DOHH2 (cell line): ENCODE data around the gene PGAP3.

Source experiments
- CTCF ChIP-seq: fragments of 200-600 bp; sonication (generic); IDR thresholded peaks from one replicate; pipeline ENCODE4 v1.5.1; 2014; ENCODE audit warnings: antibody characterized with exemption, mild to moderate bottlenecking, low read depth, low read length; ENCODE audit not compliant: poor library complexity, severe bottlenecking
- EZH2phosphoT487 ChIP-seq: fragments of 200-600 bp; sonication (generic); IDR thresholded peaks from 2 replicates; pipeline ENCODE4 v1.6.1; 2017; ENCODE audit warnings: borderline replicate concordance, mild to moderate bottlenecking, antibody characterized with exemption, low read length, moderate library complexity, mixed read lengths

- TF ChIP-seq CTCF (no peak), EZH2phosphoT487 (no peak)
Measured at GRCh38 chr17:39699818-39700147, 11.9 kb upstream of the PGAP3 start, which contains the start of gene ERBB2.
